Stimulated activated CD4-positive, alpha-beta T cell treated with anti-CD3 and anti-CD28 coated beads, TNF-alpha, amount 100 ng/mL, for 4 hours (primary cell): Measurements from ENCODE around the gene MICA.
"Not testable (repeated sequence)": the region's sequence is repeated elsewhere in the genome, so short reads cannot be mapped to it uniquely, and the experiment has no call there.

Experiments
- DNase-seq, 3 experiments: peaks; one replicate each; pipeline ENCODE4 v3.0.0-alpha.2; 2020; ENCODE audit warnings: low read depth in 3 of 3

MICA gene

DNA sequence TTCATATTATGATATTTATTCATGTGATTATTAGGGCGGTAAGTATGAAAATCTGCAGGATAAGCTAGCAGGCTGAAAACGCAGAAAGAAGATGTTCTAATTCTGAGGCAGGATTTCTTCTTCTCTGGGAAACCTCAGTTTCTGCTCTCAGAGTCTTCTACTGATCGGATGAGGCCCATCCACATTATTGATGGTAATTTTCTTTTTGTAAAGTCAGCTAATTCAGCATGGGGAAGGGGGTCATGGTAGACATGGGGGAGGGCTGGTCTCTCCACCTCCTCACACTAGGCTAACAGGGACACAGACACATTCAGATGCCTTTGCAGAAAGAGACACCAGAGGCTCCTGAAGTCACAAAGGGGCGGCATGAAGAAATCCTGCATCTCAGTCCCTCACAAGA, 21.7 kb upstream of the MICA start:
- no peak for DNase-seq

GRCh38 chr6:31383149-31383548, 20.2 kb upstream of the MICA start:
- DNase-seq: no peak

- no peak for DNase-seq
Measured at GRCh38 chr6:31385041-31385440, 18.4 kb upstream of the MICA start.

DNA sequence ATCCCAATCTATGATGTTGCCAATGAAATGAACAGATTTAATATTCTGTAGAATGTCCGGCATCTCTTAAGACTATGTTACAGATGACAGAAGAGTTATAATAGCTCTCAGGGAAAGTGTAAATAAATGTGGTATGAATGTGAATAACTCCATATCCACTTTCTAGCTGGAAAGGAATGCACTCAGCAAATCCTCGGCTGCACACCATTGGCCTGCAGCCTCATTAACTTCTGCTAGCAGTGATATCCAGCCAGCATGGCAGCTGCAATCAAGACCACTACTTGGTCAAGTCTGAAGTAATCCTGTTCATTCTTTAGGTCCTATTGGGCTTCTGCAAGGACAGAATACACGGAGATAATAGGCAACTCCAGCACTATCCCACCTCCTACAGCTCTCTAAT, 17.3 kb upstream of the MICA start:
- DNase-seq: no peak

- DNase-seq: no peak
Measured at GRCh38 chr6:31386977-31387376, 16.4 kb upstream of the MICA start.

DNA sequence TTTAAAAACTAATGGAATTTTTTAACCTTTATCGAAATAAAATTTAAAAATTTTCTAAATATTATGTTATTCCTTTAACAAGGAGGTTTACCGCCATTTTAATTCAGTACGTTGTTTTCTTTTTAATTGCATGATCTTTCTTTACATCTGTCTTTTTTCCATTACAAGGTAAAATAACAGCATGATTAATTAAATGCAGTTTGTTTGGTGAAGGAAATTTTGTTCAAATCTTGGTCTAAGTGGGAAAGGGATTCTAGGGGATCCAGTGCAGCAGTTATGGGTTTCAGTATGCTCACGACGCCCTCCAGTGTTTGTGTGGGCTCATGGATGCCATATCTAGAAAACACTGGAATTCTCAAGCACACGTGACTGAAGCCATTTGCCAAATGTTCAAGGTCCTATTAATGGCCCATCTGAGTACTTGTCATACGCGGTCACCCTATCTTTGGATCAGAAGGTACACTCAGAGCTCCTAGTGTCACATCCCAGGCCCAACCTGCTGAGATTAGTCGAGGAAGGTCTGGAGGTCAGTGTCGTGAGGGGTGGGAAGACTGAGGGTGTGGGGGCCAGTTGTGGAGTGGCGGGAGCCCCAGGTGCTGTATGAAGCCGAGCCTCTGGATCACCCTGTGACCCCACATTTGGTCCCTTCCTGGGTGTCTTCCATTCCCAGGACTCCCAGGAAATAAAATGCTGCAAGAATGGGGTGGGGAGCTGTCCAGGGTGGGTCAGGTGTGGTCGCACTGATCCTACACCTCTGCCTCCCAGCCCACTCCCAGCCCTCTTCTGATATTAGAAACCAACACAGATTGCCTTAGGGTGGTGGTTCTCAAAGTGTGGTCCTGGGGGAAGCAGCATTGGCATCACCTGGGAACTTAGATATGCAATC, 14.2 kb upstream of the MICA start:
- not testable (repeated sequence) for DNase-seq

- DNase-seq: not testable (repeated sequence)
Measured at GRCh38 chr6:31389802-31390132, 13.6 kb upstream of the MICA start.

- no peak for DNase-seq
Measured at GRCh38 chr6:31393932-31394331, 9.5 kb upstream of the MICA start.

GRCh38 chr6:31394381-31394780, 9.0 kb upstream of the MICA start:
- DNase-seq: no peak

DNA sequence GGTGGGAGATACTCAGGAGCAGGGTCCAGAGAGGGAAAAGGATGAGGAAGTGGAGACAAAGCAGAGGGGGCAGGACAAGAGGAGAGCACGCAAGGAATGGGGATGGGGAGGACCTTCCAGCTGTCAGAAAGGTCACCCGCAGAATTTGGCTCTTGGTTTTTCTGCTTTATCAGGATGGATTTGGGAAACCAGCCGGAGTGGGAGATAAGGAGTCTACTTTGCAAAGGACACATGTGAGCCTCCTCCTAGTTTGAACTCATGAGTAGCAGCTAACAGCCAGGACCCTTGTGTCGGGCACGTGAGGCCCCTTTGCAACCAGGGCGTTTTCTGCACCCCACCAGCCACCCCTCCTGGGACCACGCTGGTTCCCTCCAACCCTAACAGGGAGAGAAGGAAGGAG, 7.6 kb upstream of the MICA start:
- no peak for DNase-seq

DNA sequence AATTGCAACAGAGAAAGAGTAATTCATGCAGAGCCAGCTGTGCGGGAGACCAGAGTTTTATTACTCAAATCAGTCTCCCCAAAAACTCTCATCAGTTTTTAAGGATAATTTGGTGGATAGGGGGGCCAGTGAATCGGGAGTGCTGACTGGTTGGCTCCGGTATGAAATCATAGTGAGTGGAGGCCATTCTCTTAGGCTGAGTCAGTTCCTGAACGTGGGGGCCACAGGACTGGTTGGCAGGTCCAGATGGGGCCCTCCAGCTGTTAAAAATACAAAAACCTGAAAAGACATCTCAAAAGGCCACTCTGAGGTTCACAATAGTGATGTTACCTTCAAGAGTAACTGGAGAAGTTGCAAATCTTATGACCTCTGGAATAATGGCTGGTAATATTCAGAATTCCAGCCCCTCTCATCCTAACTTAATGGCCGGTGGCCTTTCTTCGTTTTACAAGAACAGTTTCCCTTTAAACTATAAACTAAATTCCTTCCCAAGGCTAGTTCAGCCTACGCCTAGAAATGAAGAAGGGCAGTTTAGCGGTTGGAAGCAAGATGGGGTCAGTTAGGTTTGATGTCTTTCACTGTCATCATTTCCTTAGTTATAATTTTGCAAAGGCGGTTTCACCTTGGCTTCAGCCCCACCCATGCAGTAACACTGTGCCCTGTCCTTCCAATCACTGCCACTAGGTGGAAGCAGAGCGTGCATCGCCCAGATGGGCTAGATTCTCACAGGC, 6.8 kb upstream of the MICA start:
- DNase-seq: peak; percentile 77 to 83 (median 78)

DNA sequence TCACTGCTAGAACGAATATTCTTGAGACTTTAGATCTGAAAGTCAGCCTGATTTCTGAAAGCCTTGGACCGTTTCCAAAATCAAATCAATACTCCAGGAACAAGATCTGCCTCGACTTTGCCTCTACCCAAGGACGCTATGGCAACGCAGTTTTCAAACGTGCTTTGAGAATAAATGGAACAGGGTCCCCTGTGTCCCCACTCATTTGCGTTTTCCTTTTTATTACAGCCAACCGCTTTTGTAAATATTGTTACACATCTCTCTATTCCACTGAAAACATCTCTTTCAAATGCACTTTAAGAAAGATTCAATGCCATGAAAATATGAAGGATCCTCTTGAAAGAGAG, 6.3 kb upstream of the MICA start:
- DNase-seq: not testable (repeated sequence)

- no peak for DNase-seq
Measured at GRCh38 chr6:31397901-31398525, 5.4 kb upstream of the MICA start.

DNA sequence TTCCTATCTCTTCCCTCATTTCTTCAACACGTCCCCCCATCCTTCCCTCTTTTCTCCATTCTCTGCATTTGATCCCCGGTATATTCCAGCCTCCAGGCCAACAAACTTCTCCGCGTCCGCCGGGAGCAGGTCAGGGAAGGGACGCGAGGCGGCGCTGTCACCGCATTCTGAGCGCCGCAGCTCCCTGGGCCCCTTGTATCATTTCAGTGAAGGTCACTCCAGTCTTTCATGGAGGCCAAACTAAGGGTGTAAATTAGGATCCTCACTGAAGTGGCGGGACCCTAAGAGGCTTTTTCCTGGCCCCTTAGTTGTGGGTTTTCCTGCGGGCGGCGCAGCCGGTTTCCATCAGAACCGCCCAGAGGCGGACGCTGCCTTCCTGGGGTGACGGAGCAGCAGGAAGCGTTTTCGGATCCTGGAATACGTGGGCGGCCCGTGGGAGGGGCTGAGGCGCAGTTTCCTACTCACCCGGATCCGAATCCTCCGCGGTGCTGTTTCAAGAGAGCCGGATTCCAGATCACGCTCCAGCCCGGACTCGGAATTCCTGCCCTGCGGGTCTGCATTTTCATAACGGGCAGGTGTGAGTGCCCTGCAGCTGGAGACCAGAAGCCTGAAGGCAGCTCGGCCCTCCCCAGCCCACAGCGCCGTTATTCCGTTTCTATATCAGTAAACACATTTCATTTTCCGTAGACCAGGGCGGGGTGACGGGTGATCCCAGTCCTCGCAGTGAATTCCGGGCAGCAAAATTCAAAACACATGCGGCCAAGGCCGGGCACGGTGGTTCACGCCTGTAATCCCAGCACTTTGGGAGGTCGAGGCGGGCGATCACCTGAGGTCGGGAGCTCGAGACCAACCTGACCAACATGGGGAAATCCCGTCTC, 3.6 kb upstream of the MICA start:
- DNase-seq: peak; percentile 34 to 57 (median 44)

- DNase-seq: peak; percentile 45 to 61 (median 61)
Measured at GRCh38 chr6:31400467-31401289, 2.7 kb upstream of the MICA start.

DNA sequence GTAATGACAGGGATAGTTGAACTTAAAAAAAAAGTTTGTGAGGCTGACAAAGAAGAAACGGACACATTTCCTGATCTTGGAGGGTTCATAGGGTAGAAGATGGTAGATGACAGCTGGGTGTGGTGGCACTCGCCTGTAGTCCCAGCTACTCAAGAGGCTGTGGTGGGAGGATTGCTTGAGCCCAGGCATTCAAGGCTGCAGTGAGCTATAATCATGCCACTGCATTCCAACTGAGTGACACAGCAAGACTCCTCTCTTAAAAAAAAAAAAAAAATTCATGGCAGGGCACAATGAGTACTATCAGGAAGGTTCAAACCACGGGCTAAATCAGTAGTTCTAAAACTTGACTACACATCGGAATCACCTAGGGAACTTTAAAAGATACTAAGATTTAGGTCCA, 2.0 kb upstream of the MICA start:
- DNase-seq: no peak

DNA sequence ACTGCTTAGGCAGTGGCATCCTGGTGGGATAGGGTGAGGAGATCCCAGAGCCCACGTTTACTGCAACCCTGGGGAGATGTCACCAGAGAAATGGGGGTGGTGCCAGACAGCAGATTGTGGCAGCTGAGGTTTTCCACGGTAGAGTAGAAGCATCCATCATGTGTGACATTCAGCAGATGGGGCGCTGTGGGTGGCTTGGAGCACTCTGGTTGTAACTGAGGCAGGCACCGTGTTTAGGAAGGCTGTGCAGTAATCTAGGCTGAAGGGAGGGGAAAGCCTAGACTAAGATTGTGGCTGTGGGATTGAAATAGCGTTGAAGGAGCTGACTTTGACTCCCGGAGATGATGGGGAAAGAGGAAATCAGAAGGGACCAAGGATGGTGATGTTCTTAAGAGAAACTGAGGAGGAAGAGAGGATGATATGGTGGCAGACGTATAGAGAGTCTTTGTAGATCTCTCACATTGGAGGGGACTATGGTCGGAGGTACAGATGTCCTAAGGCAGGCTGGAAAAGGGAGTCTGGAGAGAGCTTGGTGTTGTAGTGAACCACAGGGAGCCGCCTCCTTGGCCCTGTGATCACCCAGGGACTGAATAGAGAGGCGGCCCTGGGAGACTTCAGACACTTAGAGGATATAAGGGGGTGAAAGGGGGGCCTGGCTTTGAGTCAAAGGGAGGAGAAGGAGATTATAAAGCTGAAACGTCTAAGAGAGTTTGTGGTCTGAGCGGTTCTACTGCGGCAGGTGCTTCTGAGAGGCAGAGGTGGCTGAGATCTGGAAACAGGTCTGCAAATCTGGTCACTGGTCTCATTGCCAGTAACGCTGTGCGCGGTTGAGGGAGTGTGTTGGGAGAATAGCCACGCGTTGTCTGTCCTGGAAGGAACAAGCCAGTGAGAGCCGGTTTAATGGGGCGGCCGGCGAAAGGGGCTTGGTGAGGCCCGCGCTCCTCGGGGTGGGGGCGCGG, 792 bp upstream of the MICA start:
- DNase-seq: no peak

GRCh38 chr6:31404061-31404364, 618 bp downstream of the MICA start:
- not testable (repeated sequence) for DNase-seq

DNA sequence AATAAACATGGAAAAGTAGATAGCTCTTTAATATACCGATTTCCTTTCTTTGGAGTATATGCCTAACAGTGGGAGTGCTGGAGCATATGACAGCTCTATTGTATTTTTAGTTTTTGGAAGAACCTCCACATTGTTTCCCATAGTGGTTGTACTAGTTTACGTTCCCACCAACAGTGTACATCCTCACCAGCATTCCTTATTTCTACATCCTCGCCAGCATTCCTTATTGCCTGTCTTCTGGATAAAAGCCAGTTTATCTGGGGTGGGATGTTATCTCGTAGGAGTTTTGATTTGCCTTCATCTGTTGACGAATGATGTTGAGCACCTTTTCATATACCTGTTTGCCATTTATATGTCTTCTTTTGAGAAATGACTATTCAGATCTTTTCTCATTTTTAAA, 2.6 kb downstream of the MICA start:
- no peak for DNase-seq

GRCh38 chr6:31407699-31408098, 4.3 kb downstream of the MICA start:
- no peak for DNase-seq
